GM12873 (cell line): Measurements from ENCODE around the gene WDSUB1.

Experiments used
- CTCF ChIP-seq: IDR thresholded peaks from 2 replicates; pipeline ENCODE4 v1.5.1; 2012; ENCODE audit warnings: low read depth, mild to moderate bottlenecking, moderate library complexity, low read length, control low read depth; ENCODE audit not compliant: insufficient read depth; ENCODE audit errors: missing control alignments

The WDSUB1 gene

DNA sequence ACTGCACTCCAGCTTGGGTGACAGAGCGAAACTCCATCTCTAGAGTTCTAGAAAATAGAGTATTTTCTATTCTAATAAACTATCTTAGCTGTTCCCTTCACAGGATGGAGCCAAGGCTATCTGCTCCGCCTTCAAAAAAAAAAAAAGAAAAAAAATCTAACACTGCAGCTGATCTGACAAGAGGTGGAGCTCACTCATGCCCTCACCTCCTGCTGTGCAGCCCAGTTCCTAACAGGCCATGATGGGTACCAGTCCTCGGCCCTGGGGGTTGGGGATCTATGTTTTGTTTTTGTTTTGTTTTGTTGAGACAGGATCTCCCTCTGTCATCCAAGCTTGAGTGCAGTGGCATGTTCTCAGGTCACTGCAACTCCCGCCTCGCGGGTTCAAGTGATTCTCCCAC lies 3.0 kb downstream of the WDSUB1 start:
- no peak for TF ChIP-seq CTCF

- no peak for TF ChIP-seq CTCF
These were observed 5.5 kb downstream of the WDSUB1 start for GRCh38 chr2:159281002-159281401.

DNA sequence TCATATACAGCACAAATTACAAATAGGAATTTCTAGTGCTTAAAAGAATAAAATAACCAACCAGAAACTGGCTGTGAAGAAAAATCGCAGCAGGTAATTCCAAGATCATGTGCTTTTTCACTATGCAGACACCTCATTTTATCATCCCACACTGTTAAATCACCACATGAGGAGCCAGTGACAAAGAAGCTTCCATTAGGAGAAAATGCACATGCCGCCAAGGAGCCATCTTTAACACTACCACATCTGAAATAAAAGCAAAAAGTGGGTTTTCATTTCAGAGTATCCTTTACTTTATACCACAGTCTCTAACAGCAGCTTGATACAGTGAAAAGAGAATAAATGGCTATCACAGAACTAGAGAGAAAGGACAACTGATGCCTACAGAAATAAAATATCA lies 6.8 kb downstream of the WDSUB1 start:
- no peak for TF ChIP-seq CTCF

DNA sequence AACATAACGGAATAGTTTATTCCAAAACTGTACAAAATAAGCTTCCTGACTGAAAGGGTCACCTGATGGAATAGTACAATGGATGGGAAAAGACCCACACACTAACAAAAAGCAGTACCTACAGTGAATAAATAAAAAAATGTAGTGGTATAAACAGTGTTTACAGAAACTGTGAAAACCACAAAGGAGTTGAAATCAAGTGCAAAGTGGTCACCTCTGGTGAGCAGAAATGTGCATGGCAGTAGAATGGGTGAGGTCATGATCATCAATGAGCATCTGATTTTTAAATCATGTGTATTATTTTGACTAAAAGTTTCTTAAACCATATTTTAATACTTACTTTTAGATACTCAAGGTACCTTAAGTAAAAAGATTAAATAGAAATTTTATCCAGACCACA lies 11.4 kb downstream of the WDSUB1 start:
- no peak for TF ChIP-seq CTCF

- no peak for TF ChIP-seq CTCF
These were observed 14.3 kb downstream of the WDSUB1 start for GRCh38 chr2:159272156-159272555.

GRCh38 chr2:159270744-159271379 lies 15.6 kb downstream of the WDSUB1 start:
- TF ChIP-seq CTCF, result no peak

GRCh38 chr2:159267921-159268320 lies 18.6 kb downstream of the WDSUB1 start:
- no peak for TF ChIP-seq CTCF
